ENCODE results near the gene FARP1. TPM values are rescaled to one million over a fixed set of nuclear protein-coding genes. Genes with fewer than 3 reads are reported as not detected.

Gene FARP1
- total and polyA plus RNA-seq, 2 of the 8 experiments (the other 6 are each of a cell fraction or from before 2014, with no cell fraction given) = 24.7 to 104 TPM

DNA sequence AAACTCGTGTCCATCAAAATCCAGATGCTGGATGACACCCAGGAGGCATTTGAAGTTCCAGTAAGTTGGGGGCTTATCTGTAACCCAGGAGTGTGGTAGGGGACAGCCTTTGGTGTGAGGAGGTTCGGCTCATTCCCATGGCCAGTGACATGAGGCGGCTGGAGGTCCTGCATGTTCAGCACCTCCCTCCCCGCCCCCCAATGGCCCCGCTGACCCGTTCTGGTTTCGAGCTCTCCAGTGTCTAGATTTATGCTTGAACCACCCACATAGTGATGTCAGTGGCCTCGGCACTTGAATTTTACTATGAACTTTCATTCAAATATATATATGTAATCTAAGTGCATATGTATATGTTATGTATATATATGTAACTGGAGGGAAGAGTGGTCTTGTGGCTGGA is 70.5 kb downstream of the FARP1 start:
- no peak overlapping the region for H2BK12ac ChIP-seq (ENCODE audit: low read depth, low read length)
- peaks cover 0 to 22% of the 10 kb centered on the region in 2 experiments; a peak in 2 of 4 replicates for H3K79me2 ChIP-seq (ENCODE audit: control insufficient read depth in 1 of 2, insufficient read depth in 2 of 2, low read length in 2 of 2)
- H3K23ac ChIP-seq (ENCODE audit: insufficient read length) = no peak overlapping the region
- FAIRE-seq = no peak
- no peak overlapping the region for H3K18ac ChIP-seq (ENCODE audit: extremely low read depth, low read length)
- H2AK5ac ChIP-seq (ENCODE audit: low read depth, low read length) = no peak overlapping the region
- no peaks in the 10 kb centered on the region for H3K27me3 ChIP-seq (replicated peaks in 1 of 4; ENCODE audit: control insufficient read depth in 3 of 4, extremely low read depth in 1 of 4, insufficient read depth in 3 of 4, low read length in 3 of 4)
- H3K14ac ChIP-seq (ENCODE audit: insufficient read length) = no peak overlapping the region
- no peak overlapping the region; the same call in 1 of the 2 replicates for H2BK5ac ChIP-seq (ENCODE audit: low read depth, low read length)
- peaks cover 0 to 10% (median 0%) of the 10 kb centered on the region in 4 experiments; a peak in 2 of 7 replicates for H3K4me1 ChIP-seq (replicated peaks in 1 of 4; ENCODE audit: control insufficient read depth in 3 of 4, insufficient read depth in 4 of 4, low read length in 3 of 4)
- DNase-seq (ENCODE audit: low read depth in 1 of 2, low spot score in 2 of 2) = no peak
- H3K9ac ChIP-seq (replicated peaks in 1 of 4; ENCODE audit: extremely low read depth in 1 of 4, low read depth in 3 of 4, low read length in 3 of 4) = no peak overlapping the region
- TF ChIP-seq HDAC6 (IDR thresholded peaks at IDR 0.05; ENCODE audit: low read depth, low read length) (no peak), SP2 (IDR thresholded peaks at IDR 0.05; ENCODE audit: low read length) (no peak), USF2 (IDR thresholded peaks at IDR 0.05; ENCODE audit: low read length) (no peak), ZNF274 (IDR thresholded peaks at IDR 0.05; ENCODE audit: borderline replicate concordance, extremely low read depth, low read length) (no peak), GTF2F1 (IDR thresholded peaks at IDR 0.05; ENCODE audit: borderline replicate concordance, low read depth, low read length) (no peak), NANOG (IDR thresholded peaks at IDR 0.05; ENCODE audit: insufficient read depth, low read depth, low read length, poor library complexity, severe bottlenecking) (no peak), YY1 (IDR thresholded peaks at IDR 0.05; ENCODE audit: low read depth, low read length) (no peak), JUND (IDR thresholded peaks at IDR 0.05; ENCODE audit: low read length) (no peak), RFX5 (IDR thresholded peaks at IDR 0.05; ENCODE audit: borderline replicate concordance, low read depth, low read length) (no peak), SP4 (IDR thresholded peaks at IDR 0.05; ENCODE audit: low read length) (no peak), FOSL1 (IDR thresholded peaks at IDR 0.05; ENCODE audit: insufficient read depth, low read depth, low read length) (no peak), BCL11A (IDR thresholded peaks at IDR 0.05; ENCODE audit: low read depth in 2 of 2, low read length in 2 of 2) (no peak), SRF (IDR thresholded peaks at IDR 0.05; ENCODE audit: low read depth, low read length) (no peak), SIX5 (IDR thresholded peaks at IDR 0.05; ENCODE audit: low read depth, low read length) (no peak)
- H3K36me3 ChIP-seq (ENCODE audit: control insufficient read depth in 2 of 4, insufficient read depth in 4 of 4, low read length in 3 of 4) = peaks cover 0 to 22% (median 8%) of the 10 kb centered on the region in 4 experiments; a peak in 3 of 8 replicates
- H2AFZ ChIP-seq (ENCODE audit: low read length) = no peak overlapping the region
- H3K79me1 ChIP-seq (ENCODE audit: low read depth, low read length) = peaks cover 4% of the 10 kb centered on the region; the same call in 1 of the 2 replicates
- no peak overlapping the region for H3K4ac ChIP-seq (replicated peaks; ENCODE audit: insufficient read length, low read depth, low read length)
- H2BK120ac ChIP-seq (replicated peaks; ENCODE audit: low read depth, low read length) = no peak overlapping the region
- H2BK20ac ChIP-seq (ENCODE audit: low read length) = no peak overlapping the region
- H3K4me3 ChIP-seq (ENCODE audit: extremely low read depth in 1 of 4, insufficient read depth in 2 of 4, low read depth in 3 of 4, low read length in 4 of 4) = no peak overlapping the region
- no peak overlapping the region for H3K56ac ChIP-seq (replicated peaks; ENCODE audit: insufficient read length, low read depth, low read length)
- H3K27ac ChIP-seq (ENCODE audit: low read depth, low read length) = no peak overlapping the region
- no peak overlapping the region for H3K4me2 ChIP-seq (ENCODE audit: insufficient read depth in 1 of 2, low read depth in 2 of 2, low read length in 2 of 2)
- no peak overlapping the region for H2BK15ac ChIP-seq (ENCODE audit: low read length)
- no peak overlapping the region for H4K5ac ChIP-seq (ENCODE audit: insufficient read length, low read depth, low read length)
- POLR2A ChIA-PET (ENCODE audit: partially characterized antibody) = interaction anchor here (1.6 kb wide), 1 partner anchor 12 kb away, joined by 9 read pairs; no protein-coding TSS in a partner anchor
- 88% methylated on average over 8 of the region's 8 CpGs; no CpG with 5 or more reads in 1 of the 2 experiments for WGBS, 2 experiments (ENCODE audit: extremely low coverage in 1 of 2, insufficient coverage in 1 of 2, insufficient read length in 1 of 2, insufficient replicate concordance in 2 of 2, low coverage in 1 of 2, low lambda C conversion rate in 2 of 2, missing lambda C conversion rate in 1 of 2)
- H3K23me2 ChIP-seq (ENCODE audit: low read depth, low read length) = no peaks in the 10 kb centered on the region
- CTCF ChIA-PET (ENCODE audit: partially characterized antibody) = no interaction called here
- H4K20me1 ChIP-seq (replicated peaks in 1 of 2; ENCODE audit: control insufficient read depth in 1 of 2, insufficient read depth in 2 of 2, low read length in 2 of 2) = no peaks in the 10 kb centered on the region
- no peak overlapping the region for H4K91ac ChIP-seq (replicated peaks; ENCODE audit: insufficient read length, low read length)
- H4K8ac ChIP-seq (ENCODE audit: extremely low read depth, insufficient read depth, low read length) = no peak overlapping the region
- peaks cover 4 to 5% of the 10 kb centered on the region in 2 experiments; a peak in 3 of 4 replicates for H3K9me3 ChIP-seq (ENCODE audit: insufficient read depth in 2 of 2, low read depth in 1 of 2, low read length in 1 of 2)

All from H1 (cell line).